ENCODE results near the gene MASP2.
"Not testable (repeated sequence)": the region's sequence is repeated elsewhere in the genome, so short reads cannot be mapped to it uniquely, and the experiment has no call there.

MASP2 gene

DNA sequence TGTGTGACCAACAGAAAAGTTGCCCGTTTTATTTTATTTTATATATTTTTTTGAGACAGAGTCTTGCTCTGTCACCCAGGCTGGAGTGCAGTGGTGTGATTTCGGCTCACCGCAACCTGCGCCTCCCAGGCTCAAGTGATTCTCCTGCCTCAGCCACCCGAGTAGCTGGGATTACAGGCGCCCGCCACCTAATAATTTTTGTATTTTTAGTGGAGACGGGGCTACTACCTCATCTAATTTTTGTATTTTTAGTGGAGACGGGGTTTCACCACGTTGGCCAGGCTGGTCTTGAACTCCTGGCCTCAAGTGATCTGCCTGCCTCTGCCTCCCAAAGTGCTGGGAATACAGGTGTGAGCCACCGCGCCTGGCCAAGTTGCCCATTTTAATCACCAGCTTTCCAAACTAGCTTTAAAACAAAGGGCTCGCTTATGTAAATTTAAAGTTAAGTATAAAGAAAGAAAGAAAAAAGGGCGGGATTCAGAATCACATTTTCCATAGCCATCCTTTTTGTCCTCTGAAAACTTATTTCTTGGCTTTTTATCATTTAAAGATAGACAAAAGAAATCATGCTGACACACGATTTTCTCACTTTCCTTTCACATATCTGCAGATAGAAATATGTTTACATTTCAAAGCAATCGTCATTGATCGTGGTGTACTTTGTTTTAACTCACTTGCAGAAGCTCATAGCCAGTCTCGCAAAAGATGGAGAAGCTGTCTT is 9.9 kb downstream of the MASP2 start:
- H3K4me1 ChIP-seq (ENCODE audit: control insufficient read depth, insufficient read depth, low read length, poor library complexity, severe bottlenecking); H3K27ac ChIP-seq (ENCODE audit: low read depth, low read length, severe bottlenecking): not testable (repeated sequence)
- 63 to 65% methylated on average over 8 to 12 of the region's 18 CpGs for WGBS, 2 experiments (ENCODE audit: insufficient coverage in 2 of 2)

DNA sequence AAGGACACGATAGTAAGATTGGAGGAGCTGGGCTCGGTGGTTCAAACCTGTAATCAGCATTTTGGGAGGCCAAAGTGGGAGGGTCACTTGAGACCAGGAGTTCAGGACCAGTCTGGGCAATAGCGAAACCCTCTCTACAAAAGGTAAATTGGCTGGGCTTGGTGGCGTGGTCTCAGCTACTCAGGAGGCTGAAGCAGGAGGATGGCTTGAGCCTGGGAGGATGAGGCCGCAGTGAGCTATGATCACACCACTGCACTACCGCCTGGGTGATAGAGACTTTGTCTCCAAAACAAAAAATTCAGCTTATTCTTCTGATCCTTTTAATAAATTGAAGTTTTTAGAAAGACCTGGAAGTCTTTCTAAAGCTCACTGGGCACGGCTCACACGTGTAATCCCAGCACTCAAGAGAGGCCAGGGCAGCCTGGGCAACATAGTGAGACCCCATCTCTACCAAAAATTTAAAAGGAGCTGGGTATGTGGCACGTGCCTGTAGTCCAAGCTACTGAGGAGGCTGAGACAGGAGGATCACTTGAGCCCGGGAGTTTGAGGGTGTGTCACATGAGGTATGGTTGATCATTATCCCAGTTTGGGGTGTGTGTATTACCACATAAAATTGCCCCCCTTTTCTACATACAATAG is 15.3 kb downstream of the MASP2 start:
- WGBS, 2 experiments (ENCODE audit: insufficient coverage in 2 of 2), result 90 to 97% methylated on average over 5 to 7 of the region's 10 CpGs
- no peaks in the 10 kb centered on the region for H3K4me1 ChIP-seq (ENCODE audit: control insufficient read depth, insufficient read depth, low read length, poor library complexity, severe bottlenecking)

More for the DNA sequence above, 9.9 kb downstream of the MASP2 start:
- H3K9me3 ChIP-seq (ENCODE audit: control insufficient read depth, low read length); H3K4me3 ChIP-seq (ENCODE audit: extremely low read depth, insufficient read depth, low read length, poor library complexity, severe bottlenecking); H3K36me3 ChIP-seq (ENCODE audit: control insufficient read depth, insufficient read depth, low read length): not testable (repeated sequence)

DNA sequence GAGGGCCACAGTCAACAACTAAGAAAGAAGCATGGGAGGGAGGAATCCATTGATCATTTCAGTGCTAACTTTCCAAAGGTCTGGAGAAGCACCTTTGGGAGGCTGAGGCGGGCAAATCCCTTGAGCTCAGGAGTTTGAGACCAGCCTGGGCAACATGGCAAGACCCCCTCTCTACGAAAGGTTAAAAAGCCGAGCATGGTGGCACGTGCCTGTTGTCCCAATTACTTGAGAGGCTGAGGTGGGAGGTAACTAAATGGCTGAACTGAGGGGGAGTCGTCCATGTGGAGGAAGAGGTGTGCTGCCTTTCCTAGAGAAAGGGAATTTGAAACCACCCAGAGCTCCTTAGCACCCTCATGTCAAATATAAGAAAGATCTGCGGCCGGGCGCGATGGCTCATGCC is 16.2 kb downstream of the MASP2 start:
- peaks cover 22% of the 10 kb centered on the region for H3K36me3 ChIP-seq (ENCODE audit: control insufficient read depth, insufficient read depth, low read length)
- no peak overlapping the region for H3K27ac ChIP-seq (ENCODE audit: low read depth, low read length, severe bottlenecking)
- no peaks in the 10 kb centered on the region for H3K4me1 ChIP-seq (ENCODE audit: control insufficient read depth, insufficient read depth, low read length, poor library complexity, severe bottlenecking)
- no peaks in the 10 kb centered on the region for H3K9me3 ChIP-seq (ENCODE audit: control insufficient read depth, low read length)
- 93 to 94% methylated on average over 1 to 8 of the region's 9 CpGs for WGBS, 2 experiments (ENCODE audit: insufficient coverage in 2 of 2)
- no peak overlapping the region for H3K4me3 ChIP-seq (ENCODE audit: extremely low read depth, insufficient read depth, low read length, poor library complexity, severe bottlenecking)

More for the DNA sequence above, 15.3 kb downstream of the MASP2 start:
- no peak overlapping the region for H3K4me3 ChIP-seq (ENCODE audit: extremely low read depth, insufficient read depth, low read length, poor library complexity, severe bottlenecking)
- H3K27ac ChIP-seq (ENCODE audit: low read depth, low read length, severe bottlenecking), result no peak overlapping the region
- H3K9me3 ChIP-seq (ENCODE audit: control insufficient read depth, low read length), result no peaks in the 10 kb centered on the region
- peaks cover 13% of the 10 kb centered on the region for H3K36me3 ChIP-seq (ENCODE audit: control insufficient read depth, insufficient read depth, low read length)

DNA sequence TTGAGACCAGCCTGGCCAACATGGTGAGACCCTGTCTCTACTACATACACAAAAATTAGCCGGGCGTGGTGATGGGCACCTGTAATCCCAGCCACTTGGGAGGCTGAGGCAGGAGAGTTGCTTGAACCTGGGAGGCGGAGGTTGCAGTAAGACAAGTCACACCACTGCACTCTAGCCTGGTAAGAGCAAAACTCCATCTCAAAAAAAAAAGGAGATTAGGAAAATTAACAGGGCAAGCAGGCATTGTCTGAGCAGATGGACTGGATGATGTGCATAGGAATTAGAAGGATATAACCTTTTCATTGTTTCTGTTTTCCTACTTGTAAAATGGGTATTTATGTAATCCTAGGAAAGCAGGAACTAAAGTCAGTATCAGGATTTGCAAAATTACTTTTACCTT is 19.0 kb downstream of the MASP2 start:
- Histone ChIP-seq H3K4me1 (ENCODE audit: control insufficient read depth, insufficient read depth, low read length, poor library complexity, severe bottlenecking) (no peaks in the 10 kb centered on the region), H3K9me3 (ENCODE audit: control insufficient read depth, low read length) (no peaks in the 10 kb centered on the region), H3K27ac (ENCODE audit: low read depth, low read length, severe bottlenecking) (no peak overlapping the region), H3K36me3 (ENCODE audit: control insufficient read depth, insufficient read depth, low read length) (peaks cover 47% of the 10 kb centered on the region), H3K4me3 (ENCODE audit: extremely low read depth, insufficient read depth, low read length, poor library complexity, severe bottlenecking) (no peak overlapping the region)
- WGBS, 2 experiments (ENCODE audit: insufficient coverage in 2 of 2), result 100% methylated on average over 3 of the region's 3 CpGs; no CpG with 5 or more reads in 1 of the 2 experiments

DNA sequence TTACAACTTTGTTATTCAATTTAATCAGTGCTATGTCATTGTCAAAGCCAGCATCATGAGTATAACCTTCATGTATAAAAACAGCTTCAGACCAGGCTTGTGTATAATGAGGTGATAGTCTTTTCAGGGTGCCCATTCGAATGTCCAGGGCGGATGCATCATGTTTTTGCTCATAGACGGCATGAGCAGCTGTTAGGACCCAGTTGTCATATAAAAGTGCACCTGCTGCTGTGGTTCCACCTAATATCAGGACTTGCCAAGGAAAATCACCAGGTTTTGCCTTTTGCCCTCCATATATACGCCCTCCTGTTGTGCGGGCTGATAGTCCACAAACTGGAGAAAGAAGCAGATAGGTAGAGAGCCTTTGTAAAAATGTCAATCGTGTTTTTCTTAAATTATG is 19.7 kb downstream of the MASP2 start:
- no peak overlapping the region for H3K27ac ChIP-seq (ENCODE audit: low read depth, low read length, severe bottlenecking)
- no peaks in the 10 kb centered on the region for H3K9me3 ChIP-seq (ENCODE audit: control insufficient read depth, low read length)
- no peak overlapping the region for H3K4me3 ChIP-seq (ENCODE audit: extremely low read depth, insufficient read depth, low read length, poor library complexity, severe bottlenecking)
- H3K36me3 ChIP-seq (ENCODE audit: control insufficient read depth, insufficient read depth, low read length), result peaks cover 51% of the 10 kb centered on the region
- WGBS, 2 experiments (ENCODE audit: insufficient coverage in 2 of 2), result 82 to 85% methylated on average over 3 of the region's 6 CpGs
- H3K4me1 ChIP-seq (ENCODE audit: control insufficient read depth, insufficient read depth, low read length, poor library complexity, severe bottlenecking), result no peaks in the 10 kb centered on the region

DNA sequence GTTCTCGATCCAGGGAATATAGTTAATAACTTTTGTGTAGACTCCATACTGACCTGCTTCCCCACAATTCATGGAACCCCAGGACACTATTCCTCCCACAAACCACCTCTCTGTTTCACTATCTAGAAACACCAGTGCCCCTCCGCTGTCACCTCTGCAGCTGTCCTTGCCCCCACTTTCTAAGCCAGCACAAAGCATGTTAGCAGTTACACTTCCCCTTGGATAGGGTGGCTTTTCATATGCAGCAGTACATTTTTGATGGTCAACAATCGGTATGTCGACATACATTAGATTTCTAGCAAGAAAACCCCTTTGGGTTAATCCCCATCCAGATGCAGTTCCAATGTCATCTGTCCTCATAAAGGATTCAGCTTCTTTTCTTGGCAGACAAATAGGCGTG is 20.1 kb downstream of the MASP2 start:
- Histone ChIP-seq H3K9me3 (ENCODE audit: control insufficient read depth, low read length) (no peaks in the 10 kb centered on the region), H3K36me3 (ENCODE audit: control insufficient read depth, insufficient read depth, low read length) (peaks cover 55% of the 10 kb centered on the region), H3K4me3 (ENCODE audit: extremely low read depth, insufficient read depth, low read length, poor library complexity, severe bottlenecking) (no peak overlapping the region), H3K4me1 (ENCODE audit: control insufficient read depth, insufficient read depth, low read length, poor library complexity, severe bottlenecking) (no peaks in the 10 kb centered on the region), H3K27ac (ENCODE audit: low read depth, low read length, severe bottlenecking) (peak overlapping the region; percentile 10)
- WGBS, 2 experiments (ENCODE audit: insufficient coverage in 2 of 2), result 94 to 97% methylated on average over 2 to 3 of the region's 5 CpGs

DNA sequence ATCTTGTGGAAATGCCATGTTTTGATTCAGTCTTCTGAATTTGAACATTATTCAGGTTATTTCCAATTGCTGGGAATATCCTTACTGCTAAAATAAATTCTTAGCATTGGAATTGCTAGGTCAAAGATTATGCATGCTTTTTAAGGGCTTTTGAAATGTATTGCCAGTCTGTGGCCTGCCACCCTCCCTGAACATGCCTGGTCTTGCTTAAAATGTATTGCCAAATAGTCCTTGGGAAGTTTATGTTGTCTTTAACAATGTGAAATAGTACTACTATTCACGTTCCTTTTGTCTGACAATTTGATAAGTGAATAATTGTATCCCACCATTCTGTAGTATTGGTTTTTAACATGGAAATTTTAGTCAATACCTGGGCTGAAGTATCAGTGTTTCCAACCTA is 21.0 kb downstream of the MASP2 start:
- WGBS, 2 experiments (ENCODE audit: insufficient coverage in 2 of 2), result 100% methylated on average over 1 of the region's 1 CpG; no CpG with 5 or more reads in 1 of the 2 experiments
- no peaks in the 10 kb centered on the region for H3K9me3 ChIP-seq (ENCODE audit: control insufficient read depth, low read length)
- H3K27ac ChIP-seq (ENCODE audit: low read depth, low read length, severe bottlenecking), result no peak overlapping the region
- no peaks in the 10 kb centered on the region for H3K4me1 ChIP-seq (ENCODE audit: control insufficient read depth, insufficient read depth, low read length, poor library complexity, severe bottlenecking)
- H3K4me3 ChIP-seq (ENCODE audit: extremely low read depth, insufficient read depth, low read length, poor library complexity, severe bottlenecking), result no peak overlapping the region
- peaks cover 63% of the 10 kb centered on the region for H3K36me3 ChIP-seq (ENCODE audit: control insufficient read depth, insufficient read depth, low read length)

DNA sequence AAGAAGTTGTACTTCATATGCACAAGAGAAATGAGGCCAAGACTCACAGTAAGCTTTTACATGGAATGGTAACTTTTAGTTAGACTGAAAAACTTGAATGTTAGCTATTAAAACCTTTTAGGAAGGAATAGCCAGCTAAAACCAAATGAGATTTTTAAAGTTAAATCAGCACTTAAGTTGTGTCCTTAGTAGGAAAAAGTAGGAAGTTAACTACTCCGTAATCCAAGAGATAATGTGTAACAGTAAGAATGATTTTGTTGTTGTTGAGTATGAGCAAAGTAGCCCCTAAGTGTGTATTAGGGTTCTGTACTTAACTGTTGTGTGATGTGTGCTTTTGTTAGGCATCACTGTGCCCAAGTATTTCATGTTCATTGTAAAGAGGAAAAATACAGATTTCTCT is 21.4 kb downstream of the MASP2 start:
- Histone ChIP-seq H3K27ac (ENCODE audit: low read depth, low read length, severe bottlenecking) (no peak overlapping the region), H3K4me3 (ENCODE audit: extremely low read depth, insufficient read depth, low read length, poor library complexity, severe bottlenecking) (no peak overlapping the region), H3K36me3 (ENCODE audit: control insufficient read depth, insufficient read depth, low read length) (peaks cover 68% of the 10 kb centered on the region), H3K4me1 (ENCODE audit: control insufficient read depth, insufficient read depth, low read length, poor library complexity, severe bottlenecking) (no peaks in the 10 kb centered on the region), H3K9me3 (ENCODE audit: control insufficient read depth, low read length) (no peaks in the 10 kb centered on the region)
- WGBS, 2 experiments (ENCODE audit: insufficient coverage in 2 of 2), result 100% methylated on average over 1 of the region's 1 CpG

DNA sequence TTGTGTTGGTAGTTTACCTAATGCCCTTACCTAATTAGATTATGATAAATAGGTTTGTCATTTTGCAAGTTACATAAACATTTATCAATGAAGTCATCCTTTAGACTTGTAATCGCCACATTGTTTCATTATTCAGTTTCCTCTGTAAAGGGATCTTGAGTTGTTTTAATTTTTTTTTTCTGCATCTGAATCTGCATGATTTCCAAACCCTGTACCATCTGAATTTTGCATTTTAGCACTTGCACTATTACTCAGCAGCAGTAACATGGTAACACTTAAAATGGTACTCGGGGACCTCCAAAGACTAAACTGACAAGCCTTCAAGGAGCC is 22.2 kb downstream of the MASP2 start:
- Histone ChIP-seq H3K4me3 (ENCODE audit: extremely low read depth, insufficient read depth, low read length, poor library complexity, severe bottlenecking) (no peak overlapping the region), H3K27ac (ENCODE audit: low read depth, low read length, severe bottlenecking) (no peak overlapping the region), H3K9me3 (ENCODE audit: control insufficient read depth, low read length) (no peaks in the 10 kb centered on the region), H3K4me1 (ENCODE audit: control insufficient read depth, insufficient read depth, low read length, poor library complexity, severe bottlenecking) (no peaks in the 10 kb centered on the region), H3K36me3 (ENCODE audit: control insufficient read depth, insufficient read depth, low read length) (peaks cover 75% of the 10 kb centered on the region)
- 100% methylated on average over 1 of the region's 2 CpGs; no CpG with 5 or more reads in 1 of the 2 experiments for WGBS, 2 experiments (ENCODE audit: insufficient coverage in 2 of 2)

DNA sequence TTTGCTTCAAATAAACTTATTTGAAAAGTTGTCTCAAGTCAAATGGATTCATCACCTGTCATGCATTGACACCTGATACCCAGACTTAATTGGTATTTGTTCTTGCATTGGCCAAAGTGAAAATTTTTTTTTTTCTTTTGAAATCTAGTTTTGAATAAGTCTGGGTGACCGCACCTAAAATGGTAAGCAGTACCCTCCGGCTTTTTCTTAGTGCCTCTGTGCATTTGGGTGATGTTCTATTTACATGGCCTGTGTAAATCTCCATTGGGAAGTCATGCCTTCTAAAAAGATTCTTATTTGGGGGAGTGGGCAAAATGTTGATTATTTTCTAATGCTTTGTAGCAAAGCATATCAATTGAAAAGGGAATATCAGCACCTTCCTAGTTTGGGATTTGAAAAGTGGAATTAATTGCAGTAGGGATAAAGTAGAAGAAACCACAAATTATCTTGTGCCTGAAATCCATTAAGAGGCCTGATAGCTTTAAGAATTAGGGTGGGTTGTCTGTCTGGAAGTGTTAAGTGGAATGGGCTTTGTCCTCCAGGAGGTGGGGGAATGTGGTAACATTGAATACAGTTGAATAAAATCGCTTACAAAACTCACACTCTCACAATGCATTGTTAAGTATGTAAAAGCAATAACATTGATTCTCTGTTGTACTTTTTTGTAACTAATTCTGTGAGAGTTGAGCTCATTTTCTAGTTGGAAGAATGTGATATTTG is 22.7 kb downstream of the MASP2 start:
- H3K27ac ChIP-seq (ENCODE audit: low read depth, low read length, severe bottlenecking), result no peak overlapping the region
- no peak overlapping the region for H3K4me3 ChIP-seq (ENCODE audit: extremely low read depth, insufficient read depth, low read length, poor library complexity, severe bottlenecking)
- peaks cover 81% of the 10 kb centered on the region for H3K36me3 ChIP-seq (ENCODE audit: control insufficient read depth, insufficient read depth, low read length)
- no peaks in the 10 kb centered on the region for H3K4me1 ChIP-seq (ENCODE audit: control insufficient read depth, insufficient read depth, low read length, poor library complexity, severe bottlenecking)
- no peaks in the 10 kb centered on the region for H3K9me3 ChIP-seq (ENCODE audit: control insufficient read depth, low read length)
- WGBS, 2 experiments (ENCODE audit: insufficient coverage in 2 of 2), result 100% methylated on average over 1 of the region's 3 CpGs; no CpG with 5 or more reads in 1 of the 2 experiments

Data from mesodermal cell (in vitro differentiated cells).